Hepatocyte (in vitro differentiated cells): ENCODE measurements around the gene LCN12. TPM values are rescaled to one million over a fixed set of nuclear protein-coding genes. Genes with fewer than 3 reads are reported as not detected.

Experiments used
- DNase-seq: peaks from one replicate; pipeline ENCODE4 v3.0.0-alpha.2; 2016; ENCODE audit warnings: low spot score
- H2AFZ ChIP-seq: fragments of 200-600 bp; sonication (generic); 2 replicates; pipeline ENCODE4 v1.6.0; 2016; ENCODE audit warnings: antibody characterized with exemption, mild to moderate bottlenecking
- H3K27ac ChIP-seq: fragments of 200-600 bp; sonication (generic); 2 replicates; pipeline ENCODE4 v1.5.1; 2016; ENCODE audit warnings: mild to moderate bottlenecking
- H3K27me3 ChIP-seq: fragments of 200-600 bp; sonication (generic); 2 replicates; pipeline ENCODE4 v1.6.1; 2016
- H3K36me3 ChIP-seq: fragments of 200-600 bp; sonication (generic); replicated peaks from 2 replicates; pipeline ENCODE4 v1.5.1; 2016; ENCODE audit warnings: low read depth; ENCODE audit not compliant: insufficient read depth
- H3K4me1 ChIP-seq: fragments of 200-600 bp; sonication (generic); 2 replicates; pipeline ENCODE4 v1.5.1; 2016; ENCODE audit warnings: mild to moderate bottlenecking, moderate library complexity; ENCODE audit not compliant: insufficient read depth
- H3K4me2 ChIP-seq: fragments of 200-600 bp; sonication (generic); 2 replicates; pipeline ENCODE4 v1.6.0; 2016
- H3K4me3 ChIP-seq: fragments of 200-600 bp; sonication (generic); 2 replicates; pipeline ENCODE4 v1.5.1; 2016; ENCODE audit warnings: mild to moderate bottlenecking
- H3K79me2 ChIP-seq: fragments of 200-600 bp; sonication (generic); 2 replicates; pipeline ENCODE4 v1.6.0; 2017; ENCODE audit warnings: mild to moderate bottlenecking
- H3K9me2 ChIP-seq: fragments of 200-600 bp; sonication (generic); replicated peaks from 2 replicates; pipeline ENCODE4 v1.6.0; 2017; ENCODE audit warnings: mild to moderate bottlenecking; ENCODE audit not compliant: insufficient read depth
- H3K9me3 ChIP-seq: fragments of 200-600 bp; sonication (generic); 2 replicates; pipeline ENCODE4 v1.5.1; 2016; ENCODE audit warnings: low read depth, mild to moderate bottlenecking
- H4K20me1 ChIP-seq: fragments of 200-600 bp; sonication (generic); 2 replicates; pipeline ENCODE4 v1.6.0; 2016; ENCODE audit warnings: mild to moderate bottlenecking; ENCODE audit not compliant: insufficient read depth, poor library complexity, severe bottlenecking
- CTCF ChIP-seq: fragments of 200-600 bp; sonication (generic); IDR thresholded peaks from 2 replicates; pipeline ENCODE4 v1.5.1; 2016; ENCODE audit warnings: antibody characterized with exemption, mild to moderate bottlenecking; ENCODE audit not compliant: poor library complexity
- EZH2 ChIP-seq: fragments of 200-600 bp; sonication (generic); IDR thresholded peaks from 2 replicates; pipeline ENCODE4 v1.6.1; 2016; ENCODE audit warnings: antibody characterized with exemption, mild to moderate bottlenecking, borderline replicate concordance
- EZH2phosphoT487 ChIP-seq: fragments of 200-600 bp; sonication (generic); IDR thresholded peaks from one replicate; pipeline ENCODE4 v1.6.1; 2018; ENCODE audit warnings: antibody characterized with exemption, mild to moderate bottlenecking, low read depth, moderate library complexity; ENCODE audit not compliant: unreplicated experiment, severe bottlenecking
- WGBS: methylation state at CpG from one replicate; pipeline ENCODE4 v1.1.6; 2016; ENCODE audit warnings: low lambda C conversion rate; ENCODE audit errors: missing lambda C conversion rate; 5-methylcytosine and 5-hydroxymethylcytosine counted together
- polyA plus RNA-seq: library from polyadenylated mRNA; unstranded; fragments of >200 nt; fragmentation: Nextera tagmentation; extraction: Ambion mirVana; gene quantifications from 2 replicates; pipeline ENCODE4 v1.2.1, GENCODE V29; 2016
- total RNA-seq: library from RNA; depleted of rRNA; stranded (reverse); fragments of >200 nt; gene quantifications from 2 replicates; pipeline ENCODE4 v1.2.3, GENCODE V29; 2014

The LCN12 gene
- total and polyA plus RNA-seq, 2 experiments from 2014 or later: 4.1 to 27.4 TPM

DNA sequence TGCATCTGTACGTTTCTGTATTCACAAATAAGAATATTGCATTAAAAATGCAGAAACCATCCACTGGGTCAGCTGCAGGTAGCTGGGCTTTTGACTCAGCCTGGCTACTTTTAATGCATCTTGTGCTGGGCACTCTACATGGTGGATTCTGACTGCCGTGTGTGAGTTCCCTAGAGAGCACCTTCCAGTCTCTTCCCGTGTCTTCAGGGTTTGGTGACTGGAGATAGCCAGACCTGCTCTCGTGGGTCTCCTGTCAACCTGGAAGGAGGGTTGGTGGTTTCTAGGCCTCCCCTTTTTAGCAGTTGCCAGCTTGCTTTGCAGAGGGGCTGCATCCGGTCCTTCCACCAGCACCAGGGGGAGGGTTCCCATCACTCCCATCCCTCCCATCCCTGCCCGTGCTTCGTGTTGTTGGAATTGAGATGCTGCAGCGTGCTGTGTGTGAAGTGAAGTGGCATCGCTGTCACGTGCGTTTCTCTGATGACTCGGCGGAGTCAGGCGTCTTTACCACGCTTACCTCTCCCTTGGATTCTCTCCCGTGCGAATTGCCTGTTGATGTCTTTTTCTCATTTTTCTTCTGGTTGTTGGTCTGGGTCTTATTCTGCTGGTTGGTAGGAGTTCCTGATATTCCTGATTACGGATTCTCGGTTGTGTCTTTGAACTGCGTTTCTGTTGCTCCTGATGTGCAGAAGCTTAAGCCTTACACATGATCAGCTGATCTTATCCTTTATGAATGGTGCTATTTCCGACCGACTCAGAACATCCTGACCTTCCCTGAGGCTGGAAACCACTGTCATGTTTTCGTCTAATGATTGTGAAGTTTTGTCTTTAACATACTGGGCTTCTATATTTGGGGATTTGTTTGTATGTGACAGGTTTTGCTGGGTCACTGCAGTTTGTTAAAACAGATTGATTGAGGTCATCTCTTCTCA is 24.5 kb upstream of the LCN12 start:
- Histone ChIP-seq H3K4me2 (no peak overlapping the region), H3K79me2 (no peaks in the 10 kb centered on the region), H2AFZ (no peak overlapping the region), H3K9me2 (no peaks in the 10 kb centered on the region), H3K27me3 (no peaks in the 10 kb centered on the region), H4K20me1 (no peaks in the 10 kb centered on the region), H3K9me3 (no peaks in the 10 kb centered on the region), H3K27ac (no peak overlapping the region), H3K4me3 (no peak overlapping the region), H3K4me1 (no peaks in the 10 kb centered on the region), H3K36me3 (no peaks in the 10 kb centered on the region)
- no peak for DNase-seq
- 84% methylated on average over 23 of the region's 23 CpGs for WGBS
- TF ChIP-seq EZH2: no peak
- TF ChIP-seq EZH2phosphoT487: no peak
- TF ChIP-seq CTCF: no peak

DNA sequence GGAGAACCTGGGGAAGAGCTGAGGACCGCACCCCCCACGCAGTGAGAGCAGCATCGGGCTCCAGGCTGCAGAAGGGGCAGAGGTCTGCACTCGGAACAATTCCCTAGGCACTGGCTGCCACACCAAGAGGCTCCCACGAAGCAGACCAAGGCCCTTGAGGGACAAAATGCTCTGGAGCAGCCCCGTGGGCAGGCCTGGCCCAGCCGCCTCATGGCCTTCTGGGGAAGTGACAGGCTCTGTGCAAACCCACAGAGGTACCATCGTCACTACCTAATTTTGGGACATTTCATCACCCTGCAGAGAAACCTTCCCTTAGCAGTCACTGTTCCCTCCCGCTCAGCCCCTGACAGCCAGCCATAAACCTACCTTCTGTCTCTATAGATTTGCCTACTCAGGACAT is 23.5 kb upstream of the LCN12 start:
- no peak overlapping the region for H3K4me2 ChIP-seq
- no peaks in the 10 kb centered on the region for H3K9me3 ChIP-seq
- H3K4me3 ChIP-seq: no peak overlapping the region
- DNase-seq: no peak
- WGBS: 92% methylated on average over 9 of the region's 9 CpGs
- H3K79me2 ChIP-seq: no peaks in the 10 kb centered on the region
- no peak overlapping the region for H2AFZ ChIP-seq
- H3K9me2 ChIP-seq: no peaks in the 10 kb centered on the region
- H3K4me1 ChIP-seq: no peaks in the 10 kb centered on the region
- no peaks in the 10 kb centered on the region for H3K27me3 ChIP-seq
- H3K27ac ChIP-seq: no peak overlapping the region
- no peaks in the 10 kb centered on the region for H3K36me3 ChIP-seq
- TF ChIP-seq CTCF: no peak
- TF ChIP-seq EZH2phosphoT487: no peak
- TF ChIP-seq EZH2: no peak
- no peaks in the 10 kb centered on the region for H4K20me1 ChIP-seq

GRCh38 chr9:136930014-136930413 is 22.1 kb upstream of the LCN12 start:
- H2AFZ ChIP-seq: no peak overlapping the region

More at GRCh38 chr9:136930014-136930413, 22.1 kb upstream of the LCN12 start:
- no peak overlapping the region for H3K27ac ChIP-seq
- H3K27me3 ChIP-seq: no peaks in the 10 kb centered on the region
- no peaks in the 10 kb centered on the region for H4K20me1 ChIP-seq
- no peaks in the 10 kb centered on the region for H3K36me3 ChIP-seq
- H3K79me2 ChIP-seq: no peaks in the 10 kb centered on the region
- no peak for TF ChIP-seq CTCF
- no peak for TF ChIP-seq EZH2
- TF ChIP-seq EZH2phosphoT487: no peak
- no peaks in the 10 kb centered on the region for H3K9me2 ChIP-seq
- H3K9me3 ChIP-seq: no peaks in the 10 kb centered on the region
- H3K4me3 ChIP-seq: no peak overlapping the region
- no peak for DNase-seq
- no peak overlapping the region for H3K4me2 ChIP-seq
- H3K4me1 ChIP-seq: no peaks in the 10 kb centered on the region
- WGBS: 97% methylated on average over 4 of the region's 4 CpGs
